Erythroblast (primary cell): ENCODE results near the gene AARSD1.

Experiments used
- GATA1 ChIP-seq: IDR thresholded peaks from 2 replicates; pipeline ENCODE4 v1.6.1; 2011; ENCODE audit warnings: low read depth, mild to moderate bottlenecking, control low read depth, low read length, moderate library complexity
- POLR2A ChIP-seq: IDR thresholded peaks from 2 replicates; pipeline ENCODE4 v1.6.1; 2011; ENCODE audit warnings: mild to moderate bottlenecking, low read length

DNA sequence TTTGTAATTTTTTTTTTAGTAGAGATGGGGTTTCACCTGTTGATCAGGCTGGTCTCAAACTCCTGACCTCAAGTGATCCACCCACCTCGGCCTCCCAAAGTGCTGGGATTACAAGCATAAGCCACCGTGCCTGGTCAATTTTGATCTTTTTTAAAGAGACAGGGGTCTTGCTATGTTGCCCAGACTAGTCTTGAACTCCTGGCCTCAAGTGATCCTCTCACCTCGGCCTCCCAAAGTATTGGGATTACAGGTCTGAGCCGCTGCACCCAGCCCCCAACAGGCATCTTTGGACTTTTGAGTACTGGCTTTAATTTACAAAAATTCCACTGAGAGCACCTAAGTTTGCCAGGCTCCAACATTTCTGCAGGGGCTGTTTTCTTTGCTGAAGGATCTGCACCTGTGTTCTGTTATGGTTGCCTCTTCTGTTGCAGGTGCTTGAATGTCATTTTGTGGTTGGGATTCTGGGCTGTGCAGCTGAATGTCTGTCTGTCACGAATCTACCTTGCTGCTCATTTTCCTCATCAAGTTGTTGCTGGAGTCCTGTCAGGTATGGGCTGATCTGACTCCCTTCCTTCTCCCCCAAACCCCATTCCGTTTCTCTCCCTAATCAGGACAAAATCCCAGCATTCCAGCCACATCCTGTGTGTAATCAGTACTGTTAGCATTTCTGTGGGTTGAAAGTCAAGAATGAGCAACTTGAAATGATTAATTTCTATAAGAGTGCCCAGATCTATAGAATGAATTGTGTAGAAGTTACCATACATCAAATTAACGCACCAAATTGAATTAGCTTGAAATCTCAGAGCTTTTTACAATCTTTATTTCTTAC lies 55.2 kb downstream of the AARSD1 start:
- TF ChIP-seq POLR2A: no peak
- TF ChIP-seq GATA1: no peak
